Measurements from ENCODE around the gene SENP7.

GRCh38 chr3:101513419-101513986 is 491 bp upstream of the SENP7 start:
- TF ChIP-seq CTCF (conservative IDR thresholded peaks at IDR 0.05; ENCODE audit: low read length) (no peak), EZH2phosphoT487 (IDR thresholded peaks at IDR 0.05; ENCODE audit: borderline replicate concordance, low read depth, low read length) (no peak)
